Activated CD4-positive, alpha-beta T cell treated with anti-CD3 and anti-CD28 coated beads, Interleukin-10, Interleukin-2, amounts not matched to agents 100 ng/mL and 50 ng/mL, durations not matched to agents 16 hours and 8 hours (primary cell): ENCODE results near the gene GRIN2D.
"Not testable (repeated sequence)": the region's sequence is repeated elsewhere in the genome, so short reads cannot be mapped to it uniquely, and the experiment has no call there.

Experiments used
- DNase-seq: peaks from one replicate; pipeline ENCODE4 v3.0.0-alpha.2; 2020

The GRIN2D gene

GRCh38 chr19:48372904-48373303 lies 20.6 kb upstream of the GRIN2D start:
- DNase-seq = no peak

GRCh38 chr19:48373567-48373966 lies 19.9 kb upstream of the GRIN2D start:
- no peak for DNase-seq

- DNase-seq = no peak
Observed at GRCh38 chr19:48378194-48378570, 15.3 kb upstream of the GRIN2D start.

GRCh38 chr19:48379058-48379457 lies 14.4 kb upstream of the GRIN2D start:
- DNase-seq = no peak

- no peak for DNase-seq
Observed at GRCh38 chr19:48381178-48381950, 12.1 kb upstream of the GRIN2D start.

- DNase-seq = no peak
Observed at GRCh38 chr19:48382286-48382685, 11.2 kb upstream of the GRIN2D start.

- DNase-seq = no peak
Observed at GRCh38 chr19:48385461-48386087, 7.9 kb upstream of the GRIN2D start.

- DNase-seq = no peak
Observed at GRCh38 chr19:48386981-48387380, 6.5 kb upstream of the GRIN2D start.

- peak; percentile 72 for DNase-seq
Observed at GRCh38 chr19:48390188-48391099, 3.0 kb upstream of the GRIN2D start.

- DNase-seq = peak; percentile 79
Observed at GRCh38 chr19:48391100-48392005, 2.1 kb upstream of the GRIN2D start, which contains the start of gene KDELR1. TSS of gene KDELR1 (minus strand) at chr19:48391551. CDS start at chr19:48391358, 193 bp downstream.

- DNase-seq = not testable (repeated sequence)
Observed at GRCh38 chr19:48392006-48392344, 1.5 kb upstream of the GRIN2D start.

- no peak for DNase-seq
Observed at GRCh38 chr19:48392860-48393558, 459 bp upstream of the GRIN2D start.

GRCh38 chr19:48394331-48395169 lies 1.1 kb downstream of the GRIN2D start:
- no peak for DNase-seq

GRCh38 chr19:48395170-48395455 lies 1.6 kb downstream of the GRIN2D start:
- no peak for DNase-seq

- no peak for DNase-seq
Observed at GRCh38 chr19:48395499-48395898, 2.0 kb downstream of the GRIN2D start.

- no peak for DNase-seq
Observed at GRCh38 chr19:48396016-48396823, 2.8 kb downstream of the GRIN2D start.

- DNase-seq = no peak
Observed at GRCh38 chr19:48396824-48397176, 3.3 kb downstream of the GRIN2D start.

- DNase-seq = no peak
Observed at GRCh38 chr19:48397263-48398101, 4.0 kb downstream of the GRIN2D start.

GRCh38 chr19:48398102-48398374 lies 4.6 kb downstream of the GRIN2D start:
- DNase-seq = no peak
